Upper lobe of right lung (tissue), 1 donor: Measurements from ENCODE around the gene TGFBRAP1. TPM values are rescaled to one million over a fixed set of nuclear protein-coding genes. Genes with fewer than 3 reads are reported as not detected.
"Not testable (repeated sequence)": the region's sequence is repeated elsewhere in the genome, so short reads cannot be mapped to it uniquely, and the experiment has no call there.

Experiments
- ATAC-seq: fragments of 200-7000 bp; cut with Tn5 transposase; one replicate; pipeline ENCODE4 v1.9.1; 2020; ENCODE audit warnings: mild to moderate bottlenecking, moderate library complexity
- DNase-seq: peaks from one replicate; pipeline ENCODE4 v3.0.0-alpha.2; 2020
- H3K27ac ChIP-seq: fragments of 200-600 bp; one replicate; pipeline ENCODE4 v1.8.0; 2022
- H3K27me3 ChIP-seq: fragments of 200-600 bp; one replicate; pipeline ENCODE4 v1.8.0; 2022; ENCODE audit warnings: mild to moderate bottlenecking
- H3K36me3 ChIP-seq: fragments of 200-600 bp; one replicate; pipeline ENCODE4 v1.8.0; 2022
- H3K4me1 ChIP-seq: fragments of 200-600 bp; one replicate; pipeline ENCODE4 v1.8.0; 2022
- H3K4me3 ChIP-seq: fragments of 200-600 bp; one replicate; pipeline ENCODE4 v1.8.0; 2022; ENCODE audit warnings: mild to moderate bottlenecking
- H3K9me3 ChIP-seq: fragments of 200-600 bp; one replicate; pipeline ENCODE4 v1.8.0; 2022
- CTCF ChIP-seq: fragments of 200-600 bp; IDR thresholded peaks from one replicate; pipeline ENCODE4 v1.8.0; 2022; ENCODE audit warnings: antibody characterized with exemption
- intact Hi-C: fragments of 100-400 bp; cut with DNase I; formaldehyde crosslinking; loops from one replicate; pipeline ENCODE4 v1.11.0; 2022
- total RNA-seq: library from RNA; stranded (reverse); fragmentation: NEBNext Ultra II Directional; extraction: Animal tissue kit (Norgen Biotek cat#: 25700); gene quantifications from one replicate; pipeline ENCODE4 v1.2.1, GENCODE V29; 2021
- donor health status: DM: no; HTN: yes; CAD: no; lungs with severe emphysema.

Gene TGFBRAP1
- total RNA-seq, 1 donor from 2014 or later = 22.9 TPM

DNA sequence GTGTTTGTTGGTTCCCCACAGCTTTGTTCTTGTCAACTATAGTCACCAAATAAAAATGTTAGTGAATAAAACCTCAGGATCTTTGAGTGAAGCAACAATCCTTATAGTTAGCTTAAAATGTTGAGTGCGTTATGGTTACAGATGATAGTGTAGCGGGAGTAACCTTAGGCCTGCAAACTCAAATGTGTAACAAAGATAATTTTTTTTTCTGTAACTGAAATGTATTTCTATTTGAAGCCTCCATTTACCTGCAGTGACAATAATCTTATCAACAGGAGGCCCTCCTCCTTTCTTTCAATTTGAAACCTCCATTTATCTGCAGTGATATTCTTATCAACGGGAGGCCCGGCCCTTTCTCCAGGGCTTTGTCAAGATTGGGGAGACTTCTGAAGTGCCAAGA is 4.7 kb upstream of the TGFBRAP1 start:
- intact Hi-C loops = no loop called here
- H3K27me3 ChIP-seq = no peaks in the 10 kb centered on the region
- no peaks in the 10 kb centered on the region for H3K9me3 ChIP-seq
- TF ChIP-seq CTCF = no peak
- H3K4me1 ChIP-seq = peaks cover 19% of the 10 kb centered on the region
- no peak overlapping the region for H3K27ac ChIP-seq
- DNase-seq (no peak), ATAC-seq (no peak)
- no peak overlapping the region for H3K4me3 ChIP-seq
- H3K36me3 ChIP-seq = no peaks in the 10 kb centered on the region

DNA sequence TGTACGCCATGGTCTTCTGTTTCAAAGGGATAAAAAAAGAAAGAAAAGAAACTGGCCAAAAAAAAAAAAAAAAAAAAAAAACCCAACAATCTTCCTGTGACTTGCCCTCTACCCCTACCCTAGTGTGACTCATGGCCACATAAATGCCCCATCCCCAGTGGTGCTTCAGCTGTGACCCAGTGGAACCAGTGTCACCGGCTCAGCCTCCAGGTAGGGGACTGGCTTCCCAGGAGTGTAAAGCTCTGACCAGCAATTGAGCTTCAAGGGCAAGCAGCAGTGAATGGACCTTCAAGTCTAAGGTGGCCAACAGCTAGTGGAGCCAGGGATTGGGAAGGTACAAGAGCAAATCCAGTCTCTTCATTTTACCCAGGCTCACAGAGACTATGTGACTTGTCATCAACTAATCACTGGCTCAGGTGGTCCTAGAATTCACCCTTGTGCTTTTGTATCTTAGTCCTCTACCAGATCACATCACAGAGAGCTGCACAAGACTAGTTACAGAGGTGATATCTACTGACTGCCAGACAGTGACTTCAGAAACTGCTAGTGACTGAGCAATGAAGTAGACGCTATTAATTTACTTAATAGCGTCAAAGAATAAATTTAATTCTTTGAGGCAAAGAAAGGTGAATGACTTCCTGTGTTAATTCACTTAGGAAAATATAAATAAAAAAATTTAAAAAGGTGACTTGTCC is 1.3 kb upstream of the TGFBRAP1 start:
- no peaks in the 10 kb centered on the region for H3K9me3 ChIP-seq
- no peaks in the 10 kb centered on the region for H3K36me3 ChIP-seq
- H3K4me3 ChIP-seq = no peak overlapping the region
- ATAC-seq = no peak
- TF ChIP-seq CTCF = no peak
- H3K4me1 ChIP-seq = peaks cover 18% of the 10 kb centered on the region
- intact Hi-C loops = no loop called here
- no peak overlapping the region for H3K27ac ChIP-seq
- H3K27me3 ChIP-seq = no peaks in the 10 kb centered on the region
- no peak for DNase-seq

GRCh38 chr2:105329197-105329554 is 359 bp downstream of the TGFBRAP1 start:
- DNase-seq = no peak
- H3K27ac ChIP-seq = peak overlapping the region; percentile 71
- peaks cover 18% of the 10 kb centered on the region for H3K4me1 ChIP-seq
- TF ChIP-seq CTCF = no peak
- no peaks in the 10 kb centered on the region for H3K9me3 ChIP-seq
- ATAC-seq = peak; percentile 30
- H3K4me3 ChIP-seq = peak overlapping the region; percentile 62
- H3K27me3 ChIP-seq = no peaks in the 10 kb centered on the region
- intact Hi-C loops = no loop called here
- H3K36me3 ChIP-seq = no peaks in the 10 kb centered on the region

DNA sequence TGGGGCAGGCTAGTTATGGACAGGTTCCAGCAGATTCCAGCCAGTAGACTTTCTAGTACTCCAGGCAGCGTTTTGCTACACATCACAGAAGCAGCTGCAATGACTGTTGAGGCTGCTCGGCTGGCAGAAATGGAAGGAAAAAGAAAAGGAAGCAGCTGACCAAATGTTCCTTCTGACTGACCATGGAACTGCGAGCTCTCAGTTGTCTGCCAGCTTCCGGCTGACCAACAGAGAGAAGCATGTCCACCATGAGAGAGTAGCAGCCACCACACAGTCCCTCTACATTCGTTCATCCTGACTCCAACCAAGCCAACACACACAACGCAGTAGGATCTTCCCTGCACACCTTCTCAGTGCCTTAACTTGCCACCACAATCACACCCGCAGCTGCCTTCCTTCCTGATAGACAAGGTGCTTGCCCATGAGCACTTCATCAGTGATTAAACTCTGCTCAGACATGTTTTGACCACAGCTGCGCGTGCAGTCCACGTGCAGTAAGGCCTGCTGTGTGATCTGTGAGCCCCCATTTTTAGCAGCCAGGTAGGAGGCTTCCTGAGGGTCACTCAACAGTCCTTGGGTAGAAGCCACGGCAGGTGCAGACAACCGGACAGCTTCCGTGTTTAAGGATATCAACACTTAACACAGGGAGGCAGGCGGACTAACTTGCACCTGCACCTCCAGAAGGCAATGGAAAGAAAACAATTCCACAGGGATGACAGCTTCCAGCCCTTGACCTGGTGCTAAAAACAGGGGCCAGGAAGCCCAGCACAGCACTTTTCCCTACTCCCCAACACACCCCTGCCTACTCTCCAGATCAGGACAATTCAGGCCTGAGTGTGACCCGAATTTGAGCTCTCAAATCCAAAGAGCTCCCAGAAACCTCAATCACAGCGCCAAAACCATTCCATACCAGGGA is 996 bp downstream of the TGFBRAP1 start:
- ATAC-seq = peak; percentile 32
- peak overlapping the region; percentile 62 for H3K4me3 ChIP-seq

DNA sequence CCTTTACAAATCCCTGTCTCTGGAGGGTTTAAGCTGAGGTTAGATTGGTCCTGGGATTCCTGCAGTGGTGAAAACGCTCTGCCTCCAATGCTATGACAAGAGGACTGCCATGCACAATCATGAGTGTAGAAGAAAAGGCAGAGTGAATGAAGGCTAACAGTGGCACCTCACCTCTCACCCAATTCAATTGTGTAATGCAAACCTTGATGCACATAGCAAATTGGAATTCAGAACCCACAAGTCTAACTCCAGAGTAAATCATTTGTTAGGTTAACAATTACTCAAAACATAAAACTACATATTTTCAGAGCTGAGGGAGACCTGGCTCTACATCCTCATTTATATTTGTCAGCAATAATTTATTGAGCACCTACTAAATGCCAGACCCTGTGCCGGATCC is 1.8 kb downstream of the TGFBRAP1 start:
- Histone ChIP-seq H3K27ac (no peak overlapping the region), H3K36me3 (no peaks in the 10 kb centered on the region), H3K9me3 (no peaks in the 10 kb centered on the region), H3K4me3 (no peak overlapping the region), H3K27me3 (no peaks in the 10 kb centered on the region), H3K4me1 (peaks cover 18% of the 10 kb centered on the region)
- no peak for DNase-seq
- ATAC-seq = no peak
- TF ChIP-seq CTCF = no peak
- intact Hi-C loops = no loop called here

More for the DNA sequence above, 996 bp downstream of the TGFBRAP1 start:
- peak; percentile 64 for DNase-seq
- intact Hi-C loops = no loop called here
- no peaks in the 10 kb centered on the region for H3K27me3 ChIP-seq
- no peaks in the 10 kb centered on the region for H3K9me3 ChIP-seq
- no peak for TF ChIP-seq CTCF
- H3K36me3 ChIP-seq = no peaks in the 10 kb centered on the region
- H3K27ac ChIP-seq = peak overlapping the region; percentile 71
- peaks cover 18% of the 10 kb centered on the region for H3K4me1 ChIP-seq

GRCh38 chr2:105327271-105327670 is 2.3 kb downstream of the TGFBRAP1 start:
- ATAC-seq, H3K27ac ChIP-seq, intact Hi-C loops: not testable (repeated sequence)

More at GRCh38 chr2:105327271-105327670, 2.3 kb downstream of the TGFBRAP1 start:
- H3K4me1 ChIP-seq = peaks cover 18% of the 10 kb centered on the region
- H3K9me3 ChIP-seq, H3K36me3 ChIP-seq, H3K27me3 ChIP-seq, DNase-seq, H3K4me3 ChIP-seq: not testable (repeated sequence)
